ENCODE data around the gene NPAS3.
"Not testable (repeated sequence)": the region's sequence is repeated elsewhere in the genome, so short reads cannot be mapped to it uniquely, and the experiment has no call there.

The NPAS3 gene

GRCh38 chr14:33085799-33086198 is 147.1 kb downstream of the NPAS3 start:
- DNase-seq, result no peak

GRCh38 chr14:33088274-33088673 is 149.6 kb downstream of the NPAS3 start:
- not testable (repeated sequence) for DNase-seq

DNA sequence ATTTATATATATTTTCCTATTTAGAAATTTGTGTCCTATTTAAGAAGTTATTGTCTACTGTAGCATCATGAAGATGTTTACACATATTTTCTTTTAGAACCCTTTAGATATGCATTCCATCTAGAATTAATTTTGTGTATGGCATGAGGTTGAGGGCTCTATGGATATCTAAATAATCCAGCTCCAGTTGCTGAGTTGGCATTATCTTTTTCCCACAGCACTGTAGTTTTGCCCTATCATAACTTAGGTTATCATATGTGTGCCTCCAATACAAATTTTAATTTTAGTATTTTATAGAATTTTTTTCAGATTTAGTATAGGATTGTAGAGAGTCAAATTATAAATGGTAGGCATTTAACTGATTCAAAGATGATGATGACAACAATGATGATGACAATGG is 159.3 kb downstream of the NPAS3 start:
- DNase-seq, result no peak

- no peak for DNase-seq
These were observed 164.8 kb downstream of the NPAS3 start for GRCh38 chr14:33103489-33103888.

- DNase-seq, result no peak
These were observed 165.3 kb downstream of the NPAS3 start for GRCh38 chr14:33103966-33104365.

- DNase-seq, result no peak
These were observed 172.2 kb downstream of the NPAS3 start for GRCh38 chr14:33110737-33111443.

- no peak for DNase-seq
These were observed 175.7 kb downstream of the NPAS3 start for GRCh38 chr14:33114331-33114730.

DNA sequence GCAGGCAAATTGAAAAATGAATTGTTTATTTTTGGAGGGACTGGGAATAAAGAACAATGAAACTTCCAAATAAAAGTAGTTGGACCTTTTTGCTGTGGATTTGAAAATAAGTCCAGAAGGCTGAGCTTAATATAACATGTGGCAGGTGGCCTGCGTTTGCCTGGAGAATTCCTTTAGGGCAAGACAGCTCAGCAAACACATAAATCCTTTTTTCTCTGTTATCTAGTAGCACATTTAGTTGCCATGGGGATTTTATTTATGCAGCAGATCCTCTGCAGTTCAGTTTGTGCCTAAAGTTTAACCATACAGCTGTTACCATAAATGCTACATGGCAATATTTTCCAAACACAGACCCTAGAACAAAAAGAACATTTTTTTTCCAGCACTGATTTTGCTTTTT is 180.0 kb downstream of the NPAS3 start:
- no peak for DNase-seq

GRCh38 chr14:33120341-33120740 is 181.7 kb downstream of the NPAS3 start:
- DNase-seq, result no peak

GRCh38 chr14:33120966-33121365 is 182.3 kb downstream of the NPAS3 start:
- DNase-seq, result no peak

DNA sequence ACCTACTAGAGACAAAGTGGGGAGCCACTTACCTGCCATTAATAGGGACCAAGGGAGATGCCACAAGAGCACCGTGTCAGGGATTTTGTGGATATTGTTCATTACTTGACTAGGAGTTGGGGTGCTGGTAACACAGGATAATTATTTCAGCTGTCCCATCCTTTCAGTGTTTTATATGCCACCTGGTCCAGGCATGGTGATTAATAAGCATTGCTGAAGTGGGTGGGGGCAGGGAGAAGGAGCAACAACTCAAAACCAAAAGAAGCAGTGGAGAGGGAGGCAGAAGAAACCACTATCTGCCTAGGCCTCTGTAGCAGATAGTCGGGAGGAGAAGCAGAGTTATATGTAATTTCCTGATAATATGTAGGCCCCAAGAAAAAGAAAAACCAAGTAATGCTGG is 184.6 kb downstream of the NPAS3 start:
- DNase-seq, result no peak

- DNase-seq, result no peak
These were observed 187.8 kb downstream of the NPAS3 start for GRCh38 chr14:33126433-33126832.

DNA sequence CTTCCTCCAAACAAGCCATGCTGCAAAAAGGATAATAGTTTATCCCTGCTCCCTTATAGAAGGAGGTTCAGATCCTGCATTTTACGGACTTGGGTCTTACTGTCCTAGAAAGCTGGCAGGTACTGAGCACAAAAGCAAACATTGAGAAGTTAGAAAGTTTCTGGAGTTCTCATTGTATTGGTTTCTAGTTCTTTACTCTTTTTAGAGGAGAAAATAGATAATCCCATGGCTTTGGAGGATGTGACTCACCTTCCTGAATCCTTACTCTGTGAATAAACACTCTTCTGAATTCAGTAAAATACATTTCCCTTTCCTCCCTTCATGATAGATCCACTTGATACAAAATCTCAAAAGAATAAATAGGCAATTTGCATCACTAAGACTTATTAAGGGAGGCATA is 188.9 kb downstream of the NPAS3 start:
- DNase-seq, result no peak

DNA sequence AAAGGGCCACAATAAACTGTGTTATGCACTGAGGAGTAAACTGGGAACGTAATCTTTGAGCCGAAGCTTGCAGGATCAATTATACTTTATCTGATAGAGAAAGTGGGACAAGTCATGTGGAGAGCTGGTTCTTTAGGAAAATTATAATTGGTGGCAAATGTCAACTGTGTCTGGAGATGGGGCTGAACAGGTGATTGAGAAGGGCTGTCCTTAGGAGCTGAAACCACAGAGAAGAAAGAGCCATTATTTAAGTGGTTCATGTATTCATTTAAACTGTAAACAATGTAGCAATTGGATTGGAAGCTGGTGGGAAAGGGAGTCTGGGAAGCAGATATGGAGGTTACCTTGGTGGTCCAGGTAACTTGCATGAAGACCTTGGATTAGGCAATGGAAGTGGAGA is 193.1 kb downstream of the NPAS3 start:
- DNase-seq, result no peak

GRCh38 chr14:33134162-33134561 is 195.5 kb downstream of the NPAS3 start:
- no peak for DNase-seq

GRCh38 chr14:33134975-33135374 is 196.3 kb downstream of the NPAS3 start:
- DNase-seq, result no peak

GRCh38 chr14:33150666-33151428 is 212.2 kb downstream of the NPAS3 start:
- no peak for DNase-seq

DNA sequence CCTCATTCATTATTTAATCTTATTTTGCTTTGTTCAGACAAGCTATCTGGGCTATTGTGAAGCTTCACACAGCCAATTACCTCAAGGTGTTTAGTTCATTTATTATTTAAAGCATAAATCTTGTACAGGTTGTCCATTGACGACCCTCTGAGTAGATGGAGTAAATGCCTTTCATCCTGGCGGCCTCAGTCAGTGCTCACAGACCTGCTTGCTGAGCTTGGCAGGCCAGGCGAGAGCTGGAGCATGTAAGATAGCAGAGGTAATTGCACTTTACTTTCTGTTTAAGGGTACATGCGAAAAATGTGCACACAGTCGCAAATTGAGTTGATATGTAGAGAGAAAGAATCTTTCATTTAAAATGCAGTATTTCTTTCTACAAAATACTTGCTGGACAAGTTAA is 224.4 kb downstream of the NPAS3 start:
- no peak for DNase-seq

GRCh38 chr14:33163600-33163999 is 224.9 kb downstream of the NPAS3 start:
- no peak for DNase-seq

- DNase-seq, result no peak
These were observed 226.7 kb downstream of the NPAS3 start for GRCh38 chr14:33165144-33165925.

GRCh38 chr14:33165926-33166289 is 227.2 kb downstream of the NPAS3 start:
- no peak for DNase-seq

DNA sequence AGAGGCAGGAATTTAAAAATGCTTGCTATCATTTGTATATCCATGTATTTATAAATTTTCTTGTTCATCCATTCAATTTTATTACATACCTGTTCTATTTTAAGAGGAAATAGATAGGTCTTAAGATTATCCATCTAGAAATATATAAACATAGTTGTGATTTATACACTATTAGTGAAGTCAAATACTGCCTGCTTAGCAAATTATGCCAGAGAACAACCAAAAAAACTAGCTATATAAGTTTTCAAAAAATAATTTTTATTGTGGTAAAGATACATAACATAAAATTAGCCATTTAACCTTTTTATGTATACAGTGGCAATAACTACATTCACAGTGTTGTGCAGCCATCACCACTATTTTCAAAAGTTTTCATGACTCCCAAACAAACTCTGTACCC is 237.3 kb downstream of the NPAS3 start:
- no peak for DNase-seq

DNA sequence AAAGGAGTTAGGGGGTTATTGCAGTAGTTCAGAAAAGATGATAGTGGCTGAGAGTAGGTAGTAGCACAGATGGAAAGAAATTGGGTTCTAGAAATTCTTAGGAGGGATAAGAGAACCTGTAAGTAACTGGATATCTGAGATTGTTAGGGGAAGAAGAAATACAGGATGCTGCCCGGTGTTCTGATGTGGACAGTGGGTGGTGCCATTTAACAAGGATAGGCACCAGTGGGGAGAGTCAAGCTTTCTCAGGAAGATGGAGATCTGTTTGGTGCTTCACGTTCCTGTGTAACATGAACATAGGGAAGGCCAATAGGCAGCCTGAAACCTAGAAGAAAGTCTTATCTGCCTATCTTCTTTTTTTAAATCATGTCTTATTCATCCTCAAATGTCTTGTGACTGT is 245.9 kb downstream of the NPAS3 start:
- DNase-seq, result no peak

DNA sequence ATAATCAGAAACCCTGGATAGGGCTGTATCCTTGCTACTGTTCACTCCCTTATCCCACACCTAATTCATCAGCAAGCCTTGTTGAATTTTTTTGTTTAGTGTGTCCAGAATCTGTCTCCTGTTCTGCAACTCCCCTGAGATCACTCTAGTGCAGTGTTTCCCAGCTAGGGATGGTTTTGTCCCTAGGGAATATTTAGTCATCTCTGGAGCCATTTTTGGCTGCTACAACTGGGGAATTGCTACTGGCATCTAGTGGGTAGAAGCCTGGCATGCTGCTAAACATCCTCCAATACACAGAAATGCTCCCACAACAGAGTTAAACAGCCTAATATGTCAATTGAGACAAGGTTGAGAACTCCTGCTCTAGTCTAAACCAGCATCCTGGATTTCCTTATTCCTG is 248.0 kb downstream of the NPAS3 start:
- DNase-seq, result no peak
